Measurements from ENCODE around the gene PAN3.

The PAN3 gene

DNA sequence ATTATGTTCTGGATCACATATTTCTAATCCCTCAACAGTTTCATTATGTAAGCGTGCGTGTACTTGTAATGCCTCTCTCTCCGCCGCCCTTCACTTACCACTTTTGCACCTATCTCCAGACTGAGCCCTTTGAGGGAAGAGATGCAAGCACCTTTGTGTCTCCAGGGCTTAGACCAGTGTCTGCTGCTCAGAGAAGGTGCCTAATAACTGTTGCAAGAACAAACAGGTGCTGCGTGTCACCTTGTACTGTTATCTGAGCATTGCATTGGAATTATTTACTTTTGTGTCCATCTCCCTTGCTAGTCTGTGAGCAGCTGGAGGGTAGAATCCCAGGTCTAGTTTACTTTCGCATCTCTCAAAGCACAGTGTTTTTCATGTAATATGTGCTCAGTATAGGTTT lies 200.4 kb downstream of the PAN3 start:
- no peak for DNase-seq (ENCODE audit: low read depth)

DNA sequence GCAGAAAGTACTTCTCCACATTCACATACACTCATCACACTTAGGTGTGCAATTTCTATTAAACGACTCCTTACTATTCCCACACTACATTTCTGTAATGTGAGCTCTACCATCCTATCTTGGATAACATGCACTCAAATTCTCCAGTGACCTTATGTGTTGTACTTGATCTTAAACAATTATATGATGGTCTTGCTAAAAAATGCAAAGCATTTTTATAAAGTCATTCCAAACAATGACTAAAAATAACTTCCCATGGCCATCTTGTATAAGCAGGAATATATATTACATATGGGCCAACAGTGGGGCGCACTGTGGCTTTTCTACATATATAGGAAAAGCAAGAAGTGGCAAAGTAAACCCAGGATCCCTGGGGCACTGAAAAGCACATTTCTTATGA lies 201.1 kb downstream of the PAN3 start:
- peak; percentile 76 for DNase-seq (ENCODE audit: low read depth)

DNA sequence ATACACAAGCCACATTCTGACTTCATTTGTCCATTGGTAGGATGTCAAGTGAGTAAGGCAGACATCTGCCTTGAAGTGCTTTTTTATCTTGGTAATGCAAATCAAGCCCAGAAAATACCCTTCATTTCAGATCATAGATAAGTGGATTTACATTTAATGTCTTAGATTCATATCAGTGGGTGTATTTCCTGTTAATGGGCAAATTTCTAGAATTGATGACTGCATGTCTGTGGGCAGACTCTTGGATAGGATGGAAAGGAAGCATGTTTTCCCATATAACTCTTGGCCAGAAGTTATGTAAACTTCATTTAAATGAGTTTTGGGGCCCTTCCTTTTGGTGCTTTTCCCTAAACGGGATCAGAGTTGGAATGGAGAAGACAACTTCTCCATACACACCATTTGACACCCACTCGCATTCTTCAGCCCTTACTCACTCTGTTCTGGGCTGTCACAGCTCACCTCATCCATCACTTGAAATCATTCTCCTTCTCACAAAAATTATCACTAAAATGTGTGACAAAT lies 202.0 kb downstream of the PAN3 start:
- peak; percentile 69 for DNase-seq (ENCODE audit: low read depth)

DNA sequence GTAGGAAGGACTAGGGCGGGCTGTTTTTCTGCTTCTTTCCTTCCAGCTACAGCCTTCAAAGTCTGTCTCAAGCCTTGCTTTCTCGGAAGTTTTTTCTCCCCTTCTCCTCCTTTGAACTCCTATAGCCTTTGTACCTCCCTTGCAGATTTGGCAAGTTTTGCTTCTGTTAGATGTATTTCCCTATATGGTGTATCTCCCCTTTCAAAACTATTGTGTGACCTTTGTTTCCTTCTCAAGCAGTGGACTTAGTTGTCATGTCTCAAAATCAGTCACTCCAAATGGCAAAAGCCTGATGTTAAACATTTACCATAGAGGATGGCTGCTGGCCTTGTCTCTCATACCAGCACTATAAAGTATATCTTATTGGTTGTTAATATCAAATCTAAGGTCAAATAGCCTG lies 203.9 kb downstream of the PAN3 start:
- no peak for DNase-seq (ENCODE audit: low read depth)

DNA sequence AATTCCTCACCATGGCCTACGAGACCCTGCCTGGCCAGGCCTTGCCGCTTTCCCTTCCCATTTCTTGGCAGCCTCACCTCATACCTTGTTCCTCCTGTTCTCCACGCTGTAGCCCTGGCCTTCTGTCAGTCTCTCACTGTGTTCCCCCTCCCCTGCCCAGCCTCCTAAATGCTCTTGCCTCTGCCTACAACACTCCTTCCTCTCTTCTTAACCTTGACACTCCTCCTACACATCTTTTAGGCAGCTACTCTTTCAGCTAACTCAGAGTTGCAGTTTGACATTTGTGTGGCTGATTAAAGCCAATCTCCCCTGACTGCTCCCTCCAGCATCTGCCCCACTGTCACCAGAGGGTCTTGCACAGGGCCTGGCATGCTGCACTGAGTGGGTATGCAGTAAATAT lies 205.8 kb downstream of the PAN3 start:
- DNase-seq (ENCODE audit: low read depth) = no peak
